Measurements from ENCODE around the gene NWD2. TPM values are rescaled to one million over a fixed set of nuclear protein-coding genes. Genes with fewer than 3 reads are reported as not detected.
A peak's percentile ranks its signal among the peaks of the same experiment; 100 is the strongest.

NWD2 gene
- total RNA-seq, 1 donor from 2014 or later, result not detected

DNA sequence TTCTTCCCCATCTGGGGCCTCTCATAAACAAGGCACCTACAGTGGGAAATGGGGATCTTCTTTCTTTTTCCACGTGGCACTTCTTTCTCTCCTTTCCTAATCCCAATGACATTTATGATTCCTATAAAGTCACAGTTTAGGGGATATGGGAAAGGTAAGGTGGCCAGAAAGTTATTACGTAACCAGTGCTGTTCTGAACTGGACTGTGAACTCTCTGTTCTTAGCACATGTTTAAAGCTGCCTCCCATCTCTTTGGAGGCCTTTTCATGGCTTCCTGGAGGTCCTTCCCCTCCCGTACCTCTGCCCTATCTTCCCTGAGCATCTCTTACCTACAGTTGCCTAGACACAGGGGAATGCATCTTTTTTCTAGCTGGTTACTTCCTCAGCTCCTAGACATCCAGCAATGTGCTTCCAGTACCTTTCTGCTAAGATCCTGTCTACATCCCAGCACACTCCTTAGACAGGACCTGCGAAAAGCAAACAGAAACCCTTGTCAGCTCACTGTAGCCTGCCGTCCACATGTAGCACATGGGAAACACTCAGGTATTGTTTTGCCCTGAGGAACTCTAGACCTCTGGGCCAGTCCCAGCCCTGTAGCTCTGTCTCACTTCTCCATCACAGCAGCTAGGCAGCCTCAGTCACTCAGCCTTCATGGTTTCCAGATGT lies 195.4 kb downstream of the NWD2 start:
- no peak for DNase-seq (ENCODE audit: low read depth)

DNA sequence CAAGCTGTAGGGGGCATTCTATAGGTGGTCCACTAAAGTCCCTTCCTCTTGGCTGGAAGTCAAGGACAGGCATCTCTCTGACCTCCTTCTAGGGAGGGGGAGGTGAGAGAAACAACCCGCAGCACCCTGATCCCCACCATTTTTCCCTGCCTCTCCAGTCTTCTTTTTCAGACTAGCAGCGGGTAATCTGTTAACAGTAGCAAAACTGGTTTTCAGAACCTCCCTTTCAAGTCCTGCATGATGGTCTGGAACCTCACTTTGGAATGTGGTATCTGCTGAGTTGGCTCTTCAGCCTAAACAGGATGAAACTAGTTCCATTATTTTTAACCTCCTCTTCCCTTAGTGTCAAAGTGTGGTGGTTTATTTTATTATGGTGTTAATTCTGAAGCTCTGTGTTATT lies 196.0 kb downstream of the NWD2 start:
- DNase-seq (ENCODE audit: low read depth), result no peak

DNA sequence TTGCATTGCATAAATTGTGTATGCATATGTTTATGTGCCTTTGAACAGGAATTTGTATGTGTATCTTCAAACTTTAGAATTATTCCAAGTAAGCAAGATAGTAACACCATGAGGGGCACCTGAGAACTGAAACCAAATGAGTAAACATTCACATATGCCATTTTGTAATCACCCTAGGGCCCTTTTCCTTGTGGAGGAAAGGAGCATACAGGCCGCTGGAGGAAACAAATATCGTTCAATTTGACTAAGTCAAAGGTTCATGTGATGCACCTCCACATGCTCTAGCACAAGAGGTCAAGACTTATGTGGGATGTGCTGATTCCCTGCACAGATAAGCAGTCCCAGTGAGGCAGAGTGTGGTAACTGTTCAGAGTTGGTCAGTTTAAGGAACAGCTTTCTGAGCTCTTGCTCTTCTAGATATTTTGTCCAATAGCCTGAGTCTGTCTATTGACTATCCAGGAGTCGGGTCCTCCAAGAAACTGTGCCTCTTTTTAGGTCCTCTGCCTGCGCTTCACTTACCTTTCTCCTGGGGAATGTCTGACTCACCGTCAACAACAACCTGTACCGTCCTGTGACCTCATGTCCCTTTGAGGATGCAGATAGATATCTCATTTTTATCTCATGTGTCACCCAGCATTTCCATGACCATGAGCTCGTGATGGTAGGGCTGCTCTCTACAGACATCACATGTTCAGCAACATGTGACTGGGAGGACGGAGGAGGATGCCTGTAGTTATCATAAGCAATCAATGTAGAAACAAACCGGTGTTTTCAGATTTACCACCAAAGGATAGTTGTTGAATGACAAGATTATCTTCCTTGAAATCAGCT lies 196.9 kb downstream of the NWD2 start:
- DNase-seq (ENCODE audit: low read depth), result no peak

DNA sequence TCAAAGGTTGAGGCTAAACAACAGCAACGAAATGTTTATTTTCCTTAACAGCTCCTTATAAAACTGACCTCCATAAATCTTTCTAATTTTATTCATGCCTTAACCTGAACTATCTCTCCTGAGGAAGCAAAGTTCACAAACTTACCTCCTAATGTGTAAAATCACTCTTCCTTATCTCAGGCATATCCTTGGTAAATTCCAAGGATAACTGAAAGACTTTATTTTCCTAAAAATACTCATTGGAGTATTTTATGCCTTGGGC lies 197.4 kb downstream of the NWD2 start:
- no peak for DNase-seq (ENCODE audit: low read depth)

DNA sequence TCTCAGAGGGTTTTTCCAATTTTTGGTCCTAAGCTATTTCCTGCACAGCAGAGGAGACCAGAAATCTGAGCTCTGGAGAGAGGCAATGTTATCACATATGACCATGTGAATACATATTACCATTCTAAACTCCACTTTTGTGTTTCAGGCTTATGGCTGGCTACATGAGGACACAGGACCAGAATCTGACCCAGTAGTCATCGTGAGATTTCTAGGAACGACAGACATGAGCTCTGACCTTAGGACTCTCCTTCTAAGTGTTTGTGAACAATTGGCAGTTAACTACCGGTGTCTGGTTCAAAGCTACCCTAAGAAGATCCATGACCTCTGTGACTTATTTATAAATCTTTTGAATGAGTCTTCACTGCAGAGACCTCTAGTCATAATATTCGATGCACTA lies 198.6 kb downstream of the NWD2 start:
- DNase-seq (ENCODE audit: low read depth), result no peak

DNA sequence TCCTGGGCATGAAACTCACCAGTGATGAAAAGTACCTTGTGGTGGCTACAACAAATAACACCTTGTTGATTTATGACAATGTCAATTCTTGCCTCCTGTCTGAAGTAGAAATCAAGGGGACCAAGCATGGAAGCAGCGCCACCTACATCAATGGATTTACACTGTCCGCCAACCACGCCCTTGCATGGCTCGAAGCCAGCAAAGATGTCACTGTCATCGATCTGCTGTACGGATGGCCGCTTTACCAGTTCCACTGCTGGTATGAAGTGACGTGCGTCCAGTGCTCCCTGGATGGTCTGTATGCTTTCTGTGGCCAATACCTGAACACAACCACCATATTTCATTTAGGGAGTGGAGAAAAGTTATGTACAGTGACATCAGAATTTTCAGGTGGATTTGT lies 200.5 kb downstream of the NWD2 start:
- DNase-seq (ENCODE audit: low read depth), result no peak

DNA sequence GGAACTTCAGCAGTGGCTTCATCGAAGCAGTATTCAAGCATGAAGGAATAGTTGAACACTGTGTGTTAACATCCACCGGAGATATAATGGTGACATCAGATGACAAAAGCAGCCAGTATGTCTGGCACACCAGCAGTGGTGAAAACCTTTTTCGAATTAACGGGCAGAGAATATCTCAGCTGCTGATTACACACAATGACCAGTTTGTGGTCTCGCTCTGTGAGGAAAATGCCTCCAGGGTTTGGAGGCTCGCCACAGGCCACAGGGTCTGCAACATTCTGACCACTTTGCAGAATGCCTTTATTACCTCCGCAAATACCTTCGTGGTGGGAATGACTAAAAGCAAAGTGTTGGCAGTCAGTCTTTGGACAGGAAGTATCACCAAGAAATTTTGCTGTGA lies 201.5 kb downstream of the NWD2 start:
- DNase-seq (ENCODE audit: low read depth), result peak; percentile 50

DNA sequence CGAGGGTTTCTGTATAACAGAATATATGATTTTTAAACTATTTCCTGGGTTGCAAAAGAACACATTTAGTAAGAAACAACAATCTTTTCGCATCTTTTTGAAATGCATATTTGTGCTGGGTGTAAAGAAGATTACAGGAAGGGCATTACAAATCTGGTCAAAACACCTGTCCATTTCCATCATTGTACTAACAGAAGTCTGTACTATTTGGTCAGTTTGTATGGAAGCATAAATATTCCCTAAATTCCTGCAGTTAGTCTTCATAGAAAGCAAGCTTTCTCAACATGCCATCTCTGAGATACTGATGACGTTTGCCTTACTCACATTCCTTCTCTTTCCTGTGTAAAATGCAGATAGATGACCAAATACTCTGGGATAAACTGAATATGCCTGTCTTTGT lies 203.3 kb downstream of the NWD2 start:
- DNase-seq (ENCODE audit: low read depth), result peak; percentile 1

DNA sequence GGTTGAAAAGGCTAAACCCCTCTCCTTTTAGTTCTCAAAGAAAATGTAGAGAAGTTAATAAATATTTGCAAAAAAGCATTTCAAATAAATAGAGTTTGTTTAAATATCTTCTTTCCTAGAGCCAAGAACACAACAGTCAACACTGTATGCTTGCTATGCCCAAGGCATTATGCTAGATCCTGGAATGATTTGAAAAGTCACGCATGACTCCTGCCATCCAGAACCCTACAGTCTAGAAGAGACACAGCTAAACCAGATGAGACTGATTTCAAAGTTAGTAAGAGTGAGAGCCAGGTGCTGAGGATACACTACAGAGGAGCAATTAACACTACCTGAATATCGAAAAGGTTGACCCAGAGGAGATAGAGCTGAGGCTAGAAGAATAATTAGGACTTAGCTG lies 205.8 kb downstream of the NWD2 start:
- no peak for DNase-seq (ENCODE audit: low read depth)

DNA sequence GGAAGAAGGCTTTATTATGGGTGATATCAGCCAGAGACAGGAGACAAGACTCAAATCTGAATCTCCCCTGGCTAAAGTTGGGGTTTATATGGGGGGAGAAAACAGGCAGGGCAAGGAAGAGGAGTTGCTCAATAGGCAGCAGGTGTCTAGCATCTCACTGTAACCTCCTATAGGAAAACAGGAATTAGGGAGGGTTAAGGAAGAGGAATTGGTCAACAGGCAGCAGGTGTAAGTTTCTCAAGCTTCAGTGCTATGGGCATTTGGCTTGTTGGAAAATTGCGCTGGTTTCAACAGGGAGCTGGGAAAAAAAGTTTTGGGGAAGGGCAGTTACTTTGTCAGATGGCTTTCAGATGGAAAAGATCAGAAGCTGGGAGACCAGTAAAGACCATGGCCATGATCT lies 206.4 kb downstream of the NWD2 start:
- no peak for DNase-seq (ENCODE audit: low read depth)

DNA sequence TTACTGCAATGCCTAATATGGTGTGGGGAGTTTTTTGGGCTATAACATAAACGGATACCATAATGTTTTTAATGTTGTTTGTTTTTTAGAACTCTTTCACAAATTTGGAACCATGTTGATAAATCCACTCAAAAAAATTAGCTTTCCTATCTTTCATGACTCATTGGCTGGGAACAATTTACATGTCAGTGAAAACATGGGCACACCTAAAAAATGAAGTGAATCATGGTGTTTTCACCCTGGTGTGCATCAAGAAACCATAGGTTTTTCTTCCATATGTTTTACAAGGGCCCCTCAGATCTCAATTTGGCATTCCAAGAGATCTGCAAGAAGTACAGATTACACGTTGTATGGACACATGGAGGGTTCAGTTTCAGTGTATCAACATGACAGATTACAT lies 207.1 kb downstream of the NWD2 start:
- no peak for DNase-seq (ENCODE audit: low read depth)

DNA sequence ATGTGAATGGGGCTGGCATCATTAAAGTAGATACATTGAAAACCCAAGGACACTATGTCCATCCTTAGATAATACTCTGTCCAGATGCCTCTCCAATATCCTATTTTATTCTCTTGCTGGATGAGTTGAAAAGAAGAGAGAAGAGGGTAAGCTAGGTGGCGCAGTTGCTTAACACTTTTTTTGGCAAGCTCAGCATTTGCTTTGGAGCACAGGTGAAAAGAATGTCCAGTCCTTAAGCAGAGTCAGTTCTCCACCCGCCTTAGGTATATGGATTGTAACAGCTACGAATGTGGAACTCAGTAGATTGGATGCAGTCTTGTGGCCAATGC lies 208.4 kb downstream of the NWD2 start:
- peak; percentile 44 for DNase-seq (ENCODE audit: low read depth)

DNA sequence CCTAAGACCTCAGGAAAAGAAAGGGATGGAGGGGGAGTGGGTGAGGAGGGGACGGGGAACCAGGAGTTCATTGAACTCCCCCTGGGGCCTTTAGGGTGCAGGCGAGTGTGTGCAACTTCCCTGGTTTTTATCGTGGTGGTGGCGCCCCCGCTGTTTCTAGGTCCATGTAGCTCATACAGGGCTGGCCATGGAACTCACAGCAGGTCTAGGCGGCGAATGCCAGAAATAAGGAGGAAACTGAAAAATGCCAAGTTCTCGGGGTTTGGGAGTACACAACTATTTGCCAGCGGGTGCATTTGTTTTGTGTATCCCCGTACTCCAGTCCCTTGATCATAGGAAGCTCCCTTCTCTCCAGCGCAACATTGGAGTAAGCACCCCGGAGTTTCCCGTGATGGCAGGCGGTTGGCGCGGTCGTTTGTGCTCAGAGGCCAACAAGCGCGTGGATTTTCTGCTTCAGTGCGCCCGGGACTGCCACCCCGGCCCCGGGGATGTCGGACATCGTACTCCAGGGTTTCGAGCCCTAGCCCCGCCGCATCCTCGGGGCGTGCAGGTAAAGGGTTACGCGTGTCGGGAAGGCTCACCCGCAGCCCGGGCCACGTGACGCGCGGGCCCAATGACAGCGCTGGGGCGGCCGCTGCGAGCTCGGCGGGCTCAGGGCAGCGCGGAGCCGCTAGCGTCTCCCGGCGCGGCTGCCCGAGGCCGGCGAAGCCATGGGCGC lies 208.9 kb downstream of the NWD2 start:
- peak; percentile 2 for DNase-seq (ENCODE audit: low read depth)

DNA sequence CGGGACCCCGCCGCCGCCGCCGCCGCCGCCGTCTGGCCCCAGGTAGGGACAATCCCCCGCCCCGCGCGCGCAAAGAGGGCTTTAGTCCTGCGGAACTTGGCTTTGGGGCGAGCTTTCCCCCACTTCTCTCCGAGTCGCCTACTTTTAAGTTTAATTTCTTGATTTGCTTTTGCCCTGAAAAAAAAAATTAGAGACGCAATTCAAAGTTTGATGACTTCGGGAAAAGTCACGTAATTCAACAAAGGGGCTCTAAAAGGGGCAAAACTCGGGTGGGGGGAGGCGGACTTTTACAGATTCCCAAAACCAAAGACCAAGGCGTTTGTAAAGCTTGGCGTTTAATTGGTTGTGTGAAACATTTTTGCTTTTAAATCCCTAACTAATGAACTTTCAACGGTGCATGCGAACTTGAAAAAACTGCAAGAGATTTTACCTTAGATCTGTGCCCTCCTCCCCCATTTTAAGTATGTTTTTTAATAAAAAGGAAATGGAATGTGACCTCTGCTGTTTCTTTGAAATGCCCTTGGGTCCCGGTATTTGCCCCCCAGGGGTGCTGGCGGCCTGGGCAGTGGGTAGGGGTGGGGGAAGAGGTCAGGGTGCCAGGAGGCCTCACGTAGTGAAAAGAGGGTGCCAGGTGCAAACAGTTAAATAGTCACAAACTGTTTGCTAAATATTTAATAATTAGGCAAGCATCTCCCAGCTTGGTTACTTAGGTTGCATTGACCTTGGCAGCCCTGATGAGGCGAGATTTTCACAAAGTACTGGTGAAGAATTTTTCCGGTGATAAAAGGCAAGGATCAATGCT lies 209.7 kb downstream of the NWD2 start:
- DNase-seq (ENCODE audit: low read depth), result no peak

DNA sequence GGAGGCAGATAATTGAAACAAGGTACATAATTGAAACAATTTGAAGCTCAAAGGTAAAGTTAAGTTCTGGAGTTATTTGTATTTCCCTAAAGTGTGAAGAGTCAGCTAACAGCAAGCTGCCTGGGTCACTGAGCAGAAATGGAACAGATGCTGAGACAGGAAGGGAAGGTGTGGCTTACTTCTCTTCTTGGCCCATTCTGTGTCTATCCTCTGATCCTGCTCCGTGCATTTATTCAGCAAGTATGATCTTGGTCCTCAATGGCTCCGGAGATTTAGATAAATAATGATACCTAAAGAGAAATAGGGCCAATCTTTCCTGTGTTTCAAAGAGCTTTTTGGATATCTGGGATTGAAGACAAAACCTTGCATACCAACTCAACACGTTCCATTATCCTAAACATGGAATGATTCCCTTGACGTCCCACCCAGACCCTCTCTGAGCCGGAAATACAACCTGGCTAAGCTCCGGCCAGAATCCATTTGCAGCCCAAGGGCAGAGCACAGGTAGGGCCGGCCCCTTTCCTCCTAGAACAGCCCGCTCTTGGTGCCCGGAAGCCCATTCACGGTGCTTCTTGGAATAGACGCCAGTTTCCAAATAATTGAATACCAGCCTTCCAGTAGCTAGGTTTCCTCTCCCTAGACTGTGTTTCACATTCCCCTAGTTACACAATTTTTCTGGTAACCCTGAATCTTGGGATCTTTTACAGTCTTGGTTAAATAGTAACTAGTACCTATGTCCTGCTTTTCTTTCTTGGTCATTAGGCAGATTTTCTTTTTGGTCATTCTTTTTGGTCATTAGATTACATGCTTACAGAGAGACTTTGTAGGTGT lies 211.0 kb downstream of the NWD2 start:
- no peak for DNase-seq (ENCODE audit: low read depth)

DNA sequence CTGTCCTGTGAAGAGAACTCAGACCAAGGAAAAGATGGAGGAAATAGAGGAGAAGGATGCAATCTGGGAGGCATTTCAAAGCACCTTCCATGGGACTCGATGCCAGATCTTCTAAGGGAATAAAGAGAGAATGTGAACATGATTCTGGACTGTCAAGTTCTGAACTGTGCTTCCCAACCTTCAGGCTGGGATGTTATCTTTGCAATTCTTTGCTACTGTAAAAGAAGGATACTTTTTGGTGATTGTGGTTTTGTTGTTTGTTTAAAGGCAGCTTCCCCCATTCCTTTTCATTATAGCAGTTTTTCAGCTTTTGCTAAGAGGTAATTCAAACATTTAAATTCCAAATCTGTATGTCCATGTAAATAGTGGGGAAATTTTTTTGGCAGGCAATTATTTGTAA lies 217.3 kb downstream of the NWD2 start:
- no peak for DNase-seq (ENCODE audit: low read depth)

DNA sequence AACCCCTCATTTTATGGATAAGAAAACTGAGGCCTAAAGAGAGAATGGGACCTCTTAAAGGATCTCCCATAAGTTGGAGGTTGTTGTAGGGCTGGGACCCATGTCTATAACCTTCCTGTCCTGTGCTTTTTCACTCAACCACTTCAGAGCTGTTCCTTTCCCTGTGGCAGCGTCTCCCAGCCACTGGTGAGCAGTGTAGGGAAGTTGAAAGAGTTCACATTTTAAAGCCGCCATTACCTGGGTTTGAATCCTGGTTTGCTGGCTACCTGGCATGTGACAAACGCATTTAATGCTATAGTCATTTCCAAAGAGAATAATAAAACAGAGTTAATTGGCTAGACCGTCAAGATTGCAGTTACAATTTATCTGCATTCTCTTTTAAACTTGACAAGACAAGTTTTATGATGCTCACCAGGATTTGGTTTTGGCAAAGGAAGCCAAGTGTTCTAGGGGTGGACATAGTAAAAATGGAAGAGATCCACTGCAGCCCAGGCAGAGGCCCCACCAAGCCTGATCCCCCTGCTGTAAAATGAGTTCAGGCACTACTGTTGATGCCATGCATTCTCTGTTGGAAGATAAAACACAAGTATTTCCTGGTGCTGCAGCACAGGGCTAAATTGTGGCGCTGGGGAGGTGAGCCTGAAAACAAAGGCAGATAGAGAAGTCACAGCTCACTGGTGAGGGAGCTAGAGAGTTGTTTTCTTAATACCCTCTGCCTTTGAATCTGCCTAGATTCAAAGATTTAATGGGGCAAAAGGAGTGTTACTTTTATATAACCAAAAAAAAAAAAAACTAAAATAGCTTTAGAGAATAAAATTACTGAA lies 218.7 kb downstream of the NWD2 start:
- no peak for DNase-seq (ENCODE audit: low read depth)

DNA sequence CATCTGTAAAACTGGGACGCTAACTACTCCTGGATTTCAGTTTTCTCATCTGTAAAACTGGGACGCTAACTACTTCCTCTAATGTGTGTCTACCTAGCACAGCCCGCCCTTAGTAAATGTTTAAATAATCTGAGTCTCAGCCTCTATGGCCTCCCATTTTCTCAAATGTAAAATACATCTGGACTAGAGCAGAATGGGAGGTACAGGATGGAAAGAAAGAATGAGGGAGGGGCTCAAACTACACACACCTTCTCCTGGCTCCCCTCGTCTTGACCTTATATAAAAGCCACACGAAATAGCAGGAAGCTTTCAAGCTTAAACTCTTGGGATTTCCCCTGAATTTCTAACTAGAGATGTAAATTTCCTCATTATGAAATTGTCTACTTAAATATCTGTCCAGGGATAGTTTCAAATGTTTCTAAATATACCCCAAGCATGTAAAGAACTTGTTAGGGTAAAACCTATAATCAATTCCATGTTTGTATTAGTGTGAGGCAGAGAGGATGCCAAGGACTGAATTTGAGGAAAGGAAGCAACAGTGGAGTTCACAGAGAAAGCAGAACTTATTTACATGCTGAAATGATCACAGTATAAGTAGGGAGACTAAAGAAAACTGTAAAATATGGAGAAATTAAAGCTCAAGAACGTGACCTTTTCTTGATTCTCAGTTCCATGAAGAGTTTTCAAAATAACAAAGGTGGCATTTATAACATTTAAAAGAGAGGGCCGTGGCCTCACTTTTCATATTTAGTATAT lies 220.0 kb downstream of the NWD2 start:
- DNase-seq (ENCODE audit: low read depth), result no peak

DNA sequence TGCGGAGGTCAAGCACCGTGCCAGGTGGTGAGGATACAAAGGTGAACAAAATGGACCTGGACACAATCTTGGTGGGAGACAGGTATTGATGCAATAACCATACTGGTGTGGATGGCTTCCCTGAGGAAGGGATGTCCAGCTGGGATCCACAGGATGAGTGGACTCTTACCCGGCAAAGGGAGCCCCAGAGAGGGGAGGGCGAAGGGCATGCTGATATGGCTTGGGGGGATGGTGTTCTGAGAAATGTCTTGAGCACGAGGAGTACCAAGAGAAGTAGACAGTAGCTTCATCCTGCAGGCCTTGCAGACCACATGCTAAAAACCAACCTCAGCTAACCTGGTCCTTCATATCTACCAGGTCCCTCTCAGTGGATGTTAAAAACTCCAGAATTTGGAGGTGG lies 220.8 kb downstream of the NWD2 start:
- DNase-seq (ENCODE audit: low read depth), result no peak
